GM23338 (cell line): Measurements from ENCODE around the gene REEP1. TPM values are rescaled to one million over a fixed set of nuclear protein-coding genes. Genes with fewer than 3 reads are reported as not detected.

ENCODE experiments used
- ATAC-seq: fragments of 200-7000 bp; cut with Tn5 transposase; 3 replicates; pipeline ENCODE4 v1.9.1; 2020
- DNase-seq: peaks from one replicate; pipeline ENCODE4 v3.0.0-alpha.2; 2015; ENCODE audit warnings: low spot score
- H2AFZ ChIP-seq: fragments of 200-600 bp; sonication (generic); 2 replicates; pipeline ENCODE4 v1.8.0; 2016; ENCODE audit warnings: antibody characterized with exemption, mild to moderate bottlenecking, moderate library complexity
- H3F3A ChIP-seq: fragments of 200-600 bp; sonication (generic); replicated peaks from 2 replicates; pipeline ENCODE4 v1.8.0; 2017; ENCODE audit warnings: antibody characterized with exemption, mixed run types, low read depth
- H3K27ac ChIP-seq: fragments of 200-600 bp; sonication (generic); 2 replicates; pipeline ENCODE4 v1.6.1; 2016; ENCODE audit warnings: low read depth
- H3K27me3 ChIP-seq: fragments of 200-600 bp; sonication (generic); 2 replicates; pipeline ENCODE4 v1.8.0; 2016; ENCODE audit warnings: mild to moderate bottlenecking, mixed run types, moderate library complexity; ENCODE audit not compliant: insufficient read depth
- H3K36me3 ChIP-seq: fragments of 200-600 bp; sonication (generic); 2 replicates; pipeline ENCODE4 v1.8.0; 2016; ENCODE audit warnings: mild to moderate bottlenecking; ENCODE audit not compliant: insufficient read depth
- H3K4me1 ChIP-seq: fragments of 200-600 bp; sonication (generic); 2 replicates; pipeline ENCODE4 v1.8.0; 2016; ENCODE audit warnings: mild to moderate bottlenecking, moderate library complexity; ENCODE audit not compliant: insufficient read depth
- H3K4me2 ChIP-seq: fragments of 200-600 bp; sonication (generic); 2 replicates; pipeline ENCODE4 v1.7.1; 2017; ENCODE audit warnings: mixed run types
- H3K4me3 ChIP-seq: fragments of 200-600 bp; sonication (generic); 2 replicates; pipeline ENCODE4 v1.6.1; 2016; ENCODE audit warnings: mixed run types
- H3K79me2 ChIP-seq: fragments of 200-600 bp; sonication (generic); replicated peaks from 2 replicates; pipeline ENCODE4 v1.8.0; 2017; ENCODE audit warnings: mild to moderate bottlenecking; ENCODE audit not compliant: insufficient read depth
- H3K9me2 ChIP-seq: fragments of 200-600 bp; sonication (generic); 2 replicates; pipeline ENCODE4 v1.8.0; 2017; ENCODE audit not compliant: insufficient read depth
- H4K20me1 ChIP-seq: fragments of 200-600 bp; sonication (generic); replicated peaks from 2 replicates; pipeline ENCODE4 v1.8.0; 2017; ENCODE audit warnings: mild to moderate bottlenecking; ENCODE audit not compliant: insufficient read depth
- H3K27ac Mint-ChIP-seq: 2 replicates; pipeline ENCODE4 v1.8.0; 2020; ENCODE audit warnings: inconsistent platforms, mild to moderate bottlenecking, moderate library complexity, mixed read lengths
- H3K27me3 Mint-ChIP-seq: 3 replicates; pipeline ENCODE4 v1.8.0; 2022; ENCODE audit warnings: low read depth, mild to moderate bottlenecking, moderate library complexity, mixed read lengths, inconsistent platforms; ENCODE audit not compliant: insufficient read depth, poor library complexity
- H3K36me3 Mint-ChIP-seq: 3 replicates; pipeline ENCODE4 v1.8.0; 2021; ENCODE audit warnings: low read depth, mild to moderate bottlenecking, inconsistent platforms, moderate library complexity, mixed read lengths
- H3K4me1 Mint-ChIP-seq: 3 replicates; pipeline ENCODE4 v1.8.0; 2020; ENCODE audit warnings: mild to moderate bottlenecking, inconsistent platforms, mixed read lengths
- H3K4me3 Mint-ChIP-seq: 3 replicates; pipeline ENCODE4 v1.8.0; 2021; ENCODE audit warnings: moderate library complexity, mild to moderate bottlenecking, inconsistent platforms, mixed read lengths
- H3K9me3 Mint-ChIP-seq: 3 replicates; pipeline ENCODE4 v1.8.0; 2020; ENCODE audit warnings: moderate library complexity, mild to moderate bottlenecking, inconsistent platforms, mixed read lengths
- CREB1 ChIP-seq: fragments of 250-450 bp; sonication (Bioruptor Pico); IDR thresholded peaks from 2 replicates; pipeline ENCODE4 v1.5.0; 2020; ENCODE audit warnings: low read depth, mild to moderate bottlenecking, moderate library complexity
- EZH2 ChIP-seq: fragments of 200-600 bp; sonication (generic); IDR thresholded peaks from one replicate; pipeline ENCODE4 v1.8.0; 2017; ENCODE audit warnings: antibody characterized with exemption, mild to moderate bottlenecking, low read depth; ENCODE audit not compliant: unreplicated experiment
- EZH2phosphoT487 ChIP-seq: fragments of 200-600 bp; sonication (generic); IDR thresholded peaks from one replicate; pipeline ENCODE4 v1.8.1; 2018; ENCODE audit warnings: antibody characterized with exemption; ENCODE audit not compliant: unreplicated experiment
- JUNB ChIP-seq: IDR thresholded peaks from one replicate; pipeline ENCODE4 v1.6.1; 2016; ENCODE audit warnings: antibody characterized with exemption; ENCODE audit not compliant: unreplicated experiment
- NANOG ChIP-seq: IDR thresholded peaks from 2 replicates; pipeline ENCODE4 v1.6.1; 2016; ENCODE audit warnings: antibody characterized with exemption, borderline replicate concordance
- POLR2AphosphoS5 ChIP-seq: IDR thresholded peaks from 2 replicates; pipeline ENCODE4 v1.6.1; 2016; ENCODE audit warnings: antibody characterized with exemption, low read depth
- STAT1 ChIP-seq: IDR thresholded peaks from one replicate; pipeline ENCODE4 v1.6.1; 2016; ENCODE audit warnings: antibody characterized with exemption; ENCODE audit not compliant: unreplicated experiment
- ZNF114 ChIP-seq: fragments of 250-450 bp; sonication (Bioruptor Pico); IDR thresholded peaks from 2 replicates; pipeline ENCODE4 v1.5.0; 2020; ENCODE audit warnings: mild to moderate bottlenecking, moderate library complexity
- ZNF331 ChIP-seq: fragments of 250-450 bp; sonication (Bioruptor Pico); IDR thresholded peaks from 2 replicates; pipeline ENCODE4 v1.5.0; 2020; ENCODE audit warnings: low read depth, mild to moderate bottlenecking, moderate library complexity
- polyA plus RNA-seq: library from polyadenylated mRNA; unstranded; fragments of >200 nt; fragmentation: Nextera tagmentation; extraction: Ambion mirVana; gene quantifications from 2 replicates; pipeline ENCODE4 v1.2.1, GENCODE V29; 2016
- total RNA-seq: library from RNA; depleted of rRNA; stranded (reverse); fragments of >200 nt; shearing (Covaris generic); gene quantifications from 2 replicates; pipeline ENCODE4 v1.2.3, GENCODE V29; 2014
- TF ChIP-seq, protein P1 (sequence below): IDR thresholded peaks from one replicate; pipeline ENCODE4 v1.6.1; 2018; ENCODE audit warnings: antibody characterized with exemption; ENCODE audit not compliant: unreplicated experiment
- TF ChIP-seq, protein P2 (sequence below): fragments of 250-450 bp; sonication (Bioruptor Pico); IDR thresholded peaks from 2 replicates; pipeline ENCODE4 v1.5.0; 2020; ENCODE audit warnings: mild to moderate bottlenecking, moderate library complexity
- TF ChIP-seq, protein P3 (sequence below), 2 experiments: fragments of 200-600 bp in 1 of 2; sonication (generic) in 1 of 2; conservative IDR thresholded peaks; 2 replicates each; pipeline versions ENCODE4 v1.5.1 to v1.6.1; 2016 to 2017; ENCODE audit warnings: antibody characterized with exemption in 2 of 2, low read depth in 2 of 2, mild to moderate bottlenecking in 2 of 2, moderate library complexity in 1 of 2
- TF ChIP-seq, protein P4 (sequence below): IDR thresholded peaks from 2 replicates; pipeline ENCODE4 v1.6.1; 2016; ENCODE audit warnings: antibody characterized with exemption

REEP1 gene
- total and polyA plus RNA-seq, 2 experiments from 2014 or later = 1.6 to 1.8 TPM

DNA sequence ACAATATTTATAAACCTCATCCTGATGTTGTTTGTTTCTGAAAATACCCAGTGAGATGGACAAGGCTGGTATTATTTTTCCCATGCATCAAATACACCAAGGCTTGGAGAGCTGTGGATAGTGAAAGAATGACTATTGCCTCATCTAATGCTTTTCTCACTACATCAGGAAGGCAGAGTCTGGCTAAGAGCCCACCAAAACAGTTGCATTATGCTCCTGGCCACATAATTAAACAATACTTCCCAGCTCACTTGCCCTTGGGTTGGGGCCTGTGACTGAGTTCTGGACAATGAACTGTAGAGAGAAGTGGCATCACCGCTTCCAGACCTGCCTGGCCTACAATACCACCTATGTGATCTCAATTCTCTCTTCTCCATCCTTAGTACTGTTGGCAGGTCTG, 46.4 kb upstream of the REEP1 start:
- Histone ChIP-seq H3K4me3 (no peak overlapping the region), H3K27ac (no peak overlapping the region), H3K27me3 (no peaks in the 10 kb centered on the region), H3K9me2 (peaks cover 3% of the 10 kb centered on the region; the same call in 1 of the 2 replicates), H3K4me1 (no peaks in the 10 kb centered on the region), H2AFZ (no peak overlapping the region), H3K36me3 (no peaks in the 10 kb centered on the region), H3K79me2 (no peaks in the 10 kb centered on the region), H3F3A (no peaks in the 10 kb centered on the region), H3K4me2 (no peak overlapping the region), H4K20me1 (no peaks in the 10 kb centered on the region)
- Mint-ChIP-seq H3K27ac (no peak overlapping the region), H3K36me3 (no peaks in the 10 kb centered on the region), H3K4me1 (no peaks in the 10 kb centered on the region), H3K27me3 (no peaks in the 10 kb centered on the region), H3K9me3 (no peaks in the 10 kb centered on the region; the same call in 2 of the 3 replicates), H3K4me3 (no peak overlapping the region)
- DNase-seq = no peak
- no peak for ATAC-seq
- TF ChIP-seq EZH2 (no peak), CREB1 (CRISPR knock-in tag) (no peak), ZNF114 (CRISPR knock-in tag) (no peak), JUNB (no peak), ZNF331 (CRISPR knock-in tag) (no peak), EZH2phosphoT487 (no peak), NANOG (no peak), POLR2AphosphoS5 (no peak), STAT1 (no peak)
- TF ChIP-seq, protein P1, sequence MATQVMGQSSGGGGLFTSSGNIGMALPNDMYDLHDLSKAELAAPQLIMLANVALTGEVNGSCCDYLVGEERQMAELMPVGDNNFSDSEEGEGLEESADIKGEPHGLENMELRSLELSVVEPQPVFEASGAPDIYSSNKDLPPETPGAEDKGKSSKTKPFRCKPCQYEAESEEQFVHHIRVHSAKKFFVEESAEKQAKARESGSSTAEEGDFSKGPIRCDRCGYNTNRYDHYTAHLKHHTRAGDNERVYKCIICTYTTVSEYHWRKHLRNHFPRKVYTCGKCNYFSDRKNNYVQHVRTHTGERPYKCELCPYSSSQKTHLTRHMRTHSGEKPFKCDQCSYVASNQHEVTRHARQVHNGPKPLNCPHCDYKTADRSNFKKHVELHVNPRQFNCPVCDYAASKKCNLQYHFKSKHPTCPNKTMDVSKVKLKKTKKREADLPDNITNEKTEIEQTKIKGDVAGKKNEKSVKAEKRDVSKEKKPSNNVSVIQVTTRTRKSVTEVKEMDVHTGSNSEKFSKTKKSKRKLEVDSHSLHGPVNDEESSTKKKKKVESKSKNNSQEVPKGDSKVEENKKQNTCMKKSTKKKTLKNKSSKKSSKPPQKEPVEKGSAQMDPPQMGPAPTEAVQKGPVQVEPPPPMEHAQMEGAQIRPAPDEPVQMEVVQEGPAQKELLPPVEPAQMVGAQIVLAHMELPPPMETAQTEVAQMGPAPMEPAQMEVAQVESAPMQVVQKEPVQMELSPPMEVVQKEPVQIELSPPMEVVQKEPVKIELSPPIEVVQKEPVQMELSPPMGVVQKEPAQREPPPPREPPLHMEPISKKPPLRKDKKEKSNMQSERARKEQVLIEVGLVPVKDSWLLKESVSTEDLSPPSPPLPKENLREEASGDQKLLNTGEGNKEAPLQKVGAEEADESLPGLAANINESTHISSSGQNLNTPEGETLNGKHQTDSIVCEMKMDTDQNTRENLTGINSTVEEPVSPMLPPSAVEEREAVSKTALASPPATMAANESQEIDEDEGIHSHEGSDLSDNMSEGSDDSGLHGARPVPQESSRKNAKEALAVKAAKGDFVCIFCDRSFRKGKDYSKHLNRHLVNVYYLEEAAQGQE = no peak
- TF ChIP-seq, protein P2, sequence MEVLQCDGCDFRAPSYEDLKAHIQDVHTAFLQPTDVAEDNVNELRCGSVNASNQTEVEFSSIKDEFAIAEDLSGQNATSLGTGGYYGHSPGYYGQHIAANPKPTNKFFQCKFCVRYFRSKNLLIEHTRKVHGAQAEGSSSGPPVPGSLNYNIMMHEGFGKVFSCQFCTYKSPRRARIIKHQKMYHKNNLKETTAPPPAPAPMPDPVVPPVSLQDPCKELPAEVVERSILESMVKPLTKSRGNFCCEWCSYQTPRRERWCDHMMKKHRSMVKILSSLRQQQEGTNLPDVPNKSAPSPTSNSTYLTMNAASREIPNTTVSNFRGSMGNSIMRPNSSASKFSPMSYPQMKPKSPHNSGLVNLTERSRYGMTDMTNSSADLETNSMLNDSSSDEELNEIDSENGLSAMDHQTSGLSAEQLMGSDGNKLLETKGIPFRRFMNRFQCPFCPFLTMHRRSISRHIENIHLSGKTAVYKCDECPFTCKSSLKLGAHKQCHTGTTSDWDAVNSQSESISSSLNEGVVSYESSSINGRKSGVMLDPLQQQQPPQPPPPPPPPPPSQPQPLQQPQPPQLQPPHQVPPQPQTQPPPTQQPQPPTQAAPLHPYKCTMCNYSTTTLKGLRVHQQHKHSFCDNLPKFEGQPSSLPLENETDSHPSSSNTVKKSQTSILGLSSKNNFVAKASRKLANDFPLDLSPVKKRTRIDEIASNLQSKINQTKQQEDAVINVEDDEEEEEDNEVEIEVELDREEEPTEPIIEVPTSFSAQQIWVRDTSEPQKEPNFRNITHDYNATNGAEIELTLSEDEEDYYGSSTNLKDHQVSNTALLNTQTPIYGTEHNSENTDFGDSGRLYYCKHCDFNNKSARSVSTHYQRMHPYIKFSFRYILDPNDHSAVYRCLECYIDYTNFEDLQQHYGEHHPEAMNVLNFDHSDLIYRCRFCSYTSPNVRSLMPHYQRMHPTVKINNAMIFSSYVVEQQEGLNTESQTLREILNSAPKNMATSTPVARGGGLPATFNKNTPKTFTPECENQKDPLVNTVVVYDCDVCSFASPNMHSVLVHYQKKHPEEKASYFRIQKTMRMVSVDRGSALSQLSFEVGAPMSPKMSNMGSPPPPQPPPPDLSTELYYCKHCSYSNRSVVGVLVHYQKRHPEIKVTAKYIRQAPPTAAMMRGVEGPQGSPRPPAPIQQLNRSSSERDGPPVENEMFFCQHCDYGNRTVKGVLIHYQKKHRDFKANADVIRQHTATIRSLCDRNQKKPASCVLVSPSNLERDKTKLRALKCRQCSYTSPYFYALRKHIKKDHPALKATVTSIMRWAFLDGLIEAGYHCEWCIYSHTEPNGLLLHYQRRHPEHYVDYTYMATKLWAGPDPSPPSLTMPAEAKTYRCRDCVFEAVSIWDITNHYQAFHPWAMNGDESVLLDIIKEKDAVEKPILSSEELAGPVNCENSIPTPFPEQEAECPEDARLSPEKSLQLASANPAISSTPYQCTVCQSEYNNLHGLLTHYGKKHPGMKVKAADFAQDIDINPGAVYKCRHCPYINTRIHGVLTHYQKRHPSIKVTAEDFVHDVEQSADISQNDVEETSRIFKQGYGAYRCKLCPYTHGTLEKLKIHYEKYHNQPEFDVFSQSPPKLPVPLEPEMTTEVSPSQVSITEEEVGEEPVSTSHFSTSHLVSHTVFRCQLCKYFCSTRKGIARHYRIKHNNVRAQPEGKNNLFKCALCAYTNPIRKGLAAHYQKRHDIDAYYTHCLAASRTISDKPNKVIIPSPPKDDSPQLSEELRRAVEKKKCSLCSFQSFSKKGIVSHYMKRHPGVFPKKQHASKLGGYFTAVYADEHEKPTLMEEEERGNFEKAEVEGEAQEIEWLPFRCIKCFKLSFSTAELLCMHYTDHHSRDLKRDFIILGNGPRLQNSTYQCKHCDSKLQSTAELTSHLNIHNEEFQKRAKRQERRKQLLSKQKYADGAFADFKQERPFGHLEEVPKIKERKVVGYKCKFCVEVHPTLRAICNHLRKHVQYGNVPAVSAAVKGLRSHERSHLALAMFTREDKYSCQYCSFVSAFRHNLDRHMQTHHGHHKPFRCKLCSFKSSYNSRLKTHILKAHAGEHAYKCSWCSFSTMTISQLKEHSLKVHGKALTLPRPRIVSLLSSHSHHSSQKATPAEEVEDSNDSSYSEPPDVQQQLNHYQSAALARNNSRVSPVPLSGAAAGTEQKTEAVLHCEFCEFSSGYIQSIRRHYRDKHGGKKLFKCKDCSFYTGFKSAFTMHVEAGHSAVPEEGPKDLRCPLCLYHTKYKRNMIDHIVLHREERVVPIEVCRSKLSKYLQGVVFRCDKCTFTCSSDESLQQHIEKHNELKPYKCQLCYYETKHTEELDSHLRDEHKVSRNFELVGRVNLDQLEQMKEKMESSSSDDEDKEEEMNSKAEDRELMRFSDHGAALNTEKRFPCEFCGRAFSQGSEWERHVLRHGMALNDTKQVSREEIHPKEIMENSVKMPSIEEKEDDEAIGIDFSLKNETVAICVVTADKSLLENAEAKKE (CRISPR knock-in tag) = no peak
- TF ChIP-seq, protein P3, sequence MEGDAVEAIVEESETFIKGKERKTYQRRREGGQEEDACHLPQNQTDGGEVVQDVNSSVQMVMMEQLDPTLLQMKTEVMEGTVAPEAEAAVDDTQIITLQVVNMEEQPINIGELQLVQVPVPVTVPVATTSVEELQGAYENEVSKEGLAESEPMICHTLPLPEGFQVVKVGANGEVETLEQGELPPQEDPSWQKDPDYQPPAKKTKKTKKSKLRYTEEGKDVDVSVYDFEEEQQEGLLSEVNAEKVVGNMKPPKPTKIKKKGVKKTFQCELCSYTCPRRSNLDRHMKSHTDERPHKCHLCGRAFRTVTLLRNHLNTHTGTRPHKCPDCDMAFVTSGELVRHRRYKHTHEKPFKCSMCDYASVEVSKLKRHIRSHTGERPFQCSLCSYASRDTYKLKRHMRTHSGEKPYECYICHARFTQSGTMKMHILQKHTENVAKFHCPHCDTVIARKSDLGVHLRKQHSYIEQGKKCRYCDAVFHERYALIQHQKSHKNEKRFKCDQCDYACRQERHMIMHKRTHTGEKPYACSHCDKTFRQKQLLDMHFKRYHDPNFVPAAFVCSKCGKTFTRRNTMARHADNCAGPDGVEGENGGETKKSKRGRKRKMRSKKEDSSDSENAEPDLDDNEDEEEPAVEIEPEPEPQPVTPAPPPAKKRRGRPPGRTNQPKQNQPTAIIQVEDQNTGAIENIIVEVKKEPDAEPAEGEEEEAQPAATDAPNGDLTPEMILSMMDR (conservative IDR thresholded peaks at IDR 0.05; ENCODE audit: low read depth in 2 of 2) = no peak
- TF ChIP-seq, protein P4, sequence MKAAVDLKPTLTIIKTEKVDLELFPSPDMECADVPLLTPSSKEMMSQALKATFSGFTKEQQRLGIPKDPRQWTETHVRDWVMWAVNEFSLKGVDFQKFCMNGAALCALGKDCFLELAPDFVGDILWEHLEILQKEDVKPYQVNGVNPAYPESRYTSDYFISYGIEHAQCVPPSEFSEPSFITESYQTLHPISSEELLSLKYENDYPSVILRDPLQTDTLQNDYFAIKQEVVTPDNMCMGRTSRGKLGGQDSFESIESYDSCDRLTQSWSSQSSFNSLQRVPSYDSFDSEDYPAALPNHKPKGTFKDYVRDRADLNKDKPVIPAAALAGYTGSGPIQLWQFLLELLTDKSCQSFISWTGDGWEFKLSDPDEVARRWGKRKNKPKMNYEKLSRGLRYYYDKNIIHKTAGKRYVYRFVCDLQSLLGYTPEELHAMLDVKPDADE = no peak
